HepG2 (cell line): ENCODE measurements around the gene FAHD1. TPM values are rescaled to one million over a fixed set of nuclear protein-coding genes. Genes with fewer than 3 reads are reported as not detected.

Source experiments
- ATAC-seq: fragments of 200-7000 bp; cut with Tn5 transposase; 3 replicates; pipeline ENCODE4 v1.9.1; 2020; ENCODE audit warnings: mild to moderate bottlenecking, moderate library complexity
- BruUV-seq: library from RNA; stranded (reverse); fragments of 400-500 nt; replicated peaks from 2 replicates; lab custom pipeline; 2021; lab: Mats Ljungman, UMichigan
- CTCF ChIA-PET: fragments of 300-600 bp; formaldehyde crosslinking; extraction: SDS; loops from one replicate; lab custom pipeline; 2021; ENCODE audit warnings: low total read pairs, inconsistent platforms, low intra/inter-chr PET ratio; lab: Yijun Ruan, JAX
- POLR2A ChIA-PET: fragments of 350-600 bp; sonication (Branson Sonifier 250); formaldehyde crosslinking; loops from one replicate; lab custom pipeline; 2020; ENCODE audit warnings: antibody characterized with exemption, inconsistent platforms; lab: Yijun Ruan, JAX
- DNase-seq: peaks from one replicate; pipeline ENCODE4 v3.0.0-alpha.2; 2015; ENCODE audit warnings: low spot score
- FAIRE-seq: peaks from 3 replicates; lab custom pipeline; 2011; peaks lifted over from hg19 to GRCh38; lab: Jason Lieb, UNC
- H2AFZ ChIP-seq: one replicate; pipeline ENCODE4 v1.6.1; 2011; ENCODE audit warnings: low read length, inconsistent platforms
- H3K27ac ChIP-seq: fragments of 300-600 bp; 3 replicates; pipeline ENCODE4 v1.8.0; 2011; ENCODE audit warnings: mixed run types, mild to moderate bottlenecking, mixed read lengths, low read length, inconsistent platforms; ENCODE audit not compliant: insufficient read depth; ENCODE audit errors: extremely low read length
- H3K27me3 ChIP-seq, 2 experiments: fragments of 200-600 bp in 1 of 2; 2 replicates in 1 of 2; 3 replicates in 1 of 2; pipeline versions ENCODE4 v1.6.0 to v1.8.0; 2011; ENCODE audit warnings: low read length in 2 of 2, mild to moderate bottlenecking in 2 of 2, moderate library complexity in 2 of 2, inconsistent platforms in 1 of 2; ENCODE audit not compliant: insufficient read depth in 2 of 2, control insufficient read depth in 1 of 2
- H3K36me3 ChIP-seq, 2 experiments: fragments of 200-600 bp in 1 of 2; replicated peaks in 1 of 2; 2 replicates in 1 of 2; 3 replicates in 1 of 2; pipeline versions ENCODE4 v1.5.1 to v1.8.0; 2011; ENCODE audit warnings: low read length in 2 of 2, inconsistent platforms in 1 of 2; ENCODE audit not compliant: insufficient read depth in 2 of 2, control insufficient read depth in 1 of 2
- H3K4me1 ChIP-seq: 2 replicates; pipeline ENCODE4 v1.5.1; 2012; ENCODE audit warnings: low read length, inconsistent platforms; ENCODE audit not compliant: insufficient read depth
- H3K4me2 ChIP-seq: 2 replicates; pipeline ENCODE4 v1.6.0; 2011; ENCODE audit warnings: low read depth, low read length, inconsistent platforms
- H3K4me3 ChIP-seq, 3 experiments: fragments of 200-600 bp in 1 of 3; sonication (generic), shearing (Covaris generic) in 1 of 3; replicated peaks in 1 of 3; 2 replicates each; pipeline ENCODE4 v1.5.1; 2011 to 2016; ENCODE audit warnings: low read length in 3 of 3, inconsistent platforms in 2 of 3, low read depth in 2 of 3, mild to moderate bottlenecking in 2 of 3, control low read depth in 1 of 3, mixed read lengths in 1 of 3; ENCODE audit not compliant: insufficient read depth in 1 of 3
- H3K79me2 ChIP-seq: one replicate; pipeline ENCODE4 v1.6.1; 2011; ENCODE audit warnings: low read length, inconsistent platforms; ENCODE audit not compliant: insufficient read depth
- H3K9ac ChIP-seq: 2 replicates; pipeline ENCODE4 v1.6.0; 2011; ENCODE audit warnings: mild to moderate bottlenecking, low read depth, low read length, inconsistent platforms; ENCODE audit not compliant: insufficient read depth
- H3K9me3 ChIP-seq: 2 replicates; pipeline ENCODE4 v1.5.1; 2012; ENCODE audit warnings: mild to moderate bottlenecking, low read length
- H4K20me1 ChIP-seq: 2 replicates; pipeline ENCODE4 v1.6.0; 2011; ENCODE audit warnings: inconsistent platforms, mild to moderate bottlenecking, low read length, moderate library complexity; ENCODE audit not compliant: insufficient read depth
- DPF2 ChIP-seq: sonication (generic); formaldehyde crosslinking; IDR thresholded peaks from 2 replicates; pipeline ENCODE4 v1.4.0; 2020; ENCODE audit warnings: mild to moderate bottlenecking, low read depth, missing genetic modification reagents, borderline replicate concordance
- FUBP1 ChIP-seq: sonication (generic); formaldehyde crosslinking; IDR thresholded peaks from 2 replicates; pipeline ENCODE4 v1.5.1; 2020; ENCODE audit warnings: missing genetic modification reagents, mild to moderate bottlenecking, borderline replicate concordance
- KAT7 ChIP-seq: IDR thresholded peaks from 2 replicates; pipeline ENCODE4 v1.6.1; 2018; ENCODE audit warnings: borderline replicate concordance, missing compliant biosample characterization
- NCOA1 ChIP-seq: sonication (generic); formaldehyde crosslinking; IDR thresholded peaks from 2 replicates; pipeline ENCODE4 v1.9.0; 2021; ENCODE audit warnings: missing genetic modification reagents
- NONO ChIP-seq, 2 experiments: fragments of 450-650 bp in 1 of 2; sonication (generic) in 1 of 2; formaldehyde crosslinking in 1 of 2; IDR thresholded peaks in 1 of 2; conservative IDR thresholded peaks in 1 of 2; 2 replicates each; pipeline versions ENCODE4 v1.6.1 to v1.8.0; 2017 to 2022; ENCODE audit warnings: mild to moderate bottlenecking in 1 of 2, missing genetic modification reagents in 1 of 2, moderate library complexity in 1 of 2
- SMYD3 ChIP-seq: sonication (generic); formaldehyde crosslinking; IDR thresholded peaks from 2 replicates; pipeline ENCODE4 v1.8.1; 2023; ENCODE audit warnings: mild to moderate bottlenecking, missing genetic modification reagents
- SP2 ChIP-seq: sonication (generic); formaldehyde crosslinking; IDR thresholded peaks from 2 replicates; pipeline ENCODE4 v1.5.1; 2020; ENCODE audit warnings: mild to moderate bottlenecking, missing genetic modification reagents
- THAP7 ChIP-seq: sonication (generic); formaldehyde crosslinking; IDR thresholded peaks from 2 replicates; pipeline ENCODE4 v1.8.1; 2023; ENCODE audit warnings: mild to moderate bottlenecking, missing genetic modification reagents
- ZNF205 ChIP-seq: IDR thresholded peaks from 2 replicates; pipeline ENCODE4 v1.6.1; 2018; ENCODE audit warnings: missing biosample characterization, missing genetic modification reagents
- ZNF331 ChIP-seq: sonication (generic); formaldehyde crosslinking; IDR thresholded peaks from 2 replicates; pipeline ENCODE4 v1.4.0; 2020; ENCODE audit warnings: missing genetic modification reagents
- ZNF432 ChIP-seq: sonication (generic); formaldehyde crosslinking; IDR thresholded peaks from 2 replicates; pipeline ENCODE4 v1.5.0; 2020; ENCODE audit warnings: missing genetic modification reagents, mild to moderate bottlenecking, borderline replicate concordance
- ZSCAN31 ChIP-seq: sonication (generic); formaldehyde crosslinking; IDR thresholded peaks from 2 replicates; pipeline ENCODE4 v1.5.0; 2020; ENCODE audit warnings: low read depth, mild to moderate bottlenecking, missing genetic modification reagents
- WGBS: methylation state at CpG from one replicate; pipeline ENCODE4 v1.1.6; 2017; ENCODE audit warnings: low lambda C conversion rate; 5-methylcytosine and 5-hydroxymethylcytosine counted together
- in situ Hi-C: cut with HindIII; loops from 2 replicates; pipeline ENCODE4 v1.10.0; 2017; ENCODE audit warnings: low pct_unique_long_range_greater_than_20kb; ENCODE audit not compliant: extremely low pct_ligation_motif_present
- intact Hi-C: fragments of 100-400 bp; cut with micrococcal nuclease; formaldehyde crosslinking; loops from one replicate; pipeline ENCODE4 v1.10.0; 2022; ENCODE audit not compliant: unreplicated experiment
- polyA plus RNA-seq, 8 experiments: library from polyadenylated mRNA; depleted of rRNA in 3 of 8; stranded (reverse) in 7 of 8; unstranded in 1 of 8; fragments of >200 nt; fragmentation: Illumina TruSeq in 4 of 8; extraction: Trizol in 4 of 8; gene quantifications; 2 replicates each; pipeline versions ENCODE4 v1.2.1 to v1.2.3, GENCODE V29; 2011 to 2016; ENCODE audit warnings: low read depth in 4 of 8, missing spikeins in 1 of 8, mixed read lengths in 1 of 8; ENCODE audit not compliant: insufficient read depth in 1 of 8
- total RNA-seq, 5 experiments: library from RNA; depleted of rRNA; stranded (reverse); fragments of >200 nt; fragmentation: Illumina TruSeq; extraction: Trizol; gene quantifications; 2 replicates each; pipeline ENCODE4 v1.2.3, GENCODE V29; 2016; ENCODE audit warnings: low read depth in 1 of 5
- TF ChIP-seq, protein P1 (sequence below): IDR thresholded peaks from 2 replicates; pipeline ENCODE4 v1.6.1; 2016; ENCODE audit warnings: low read depth, borderline replicate concordance
- TF ChIP-seq, protein P2 (sequence below): sonication (generic); formaldehyde crosslinking; IDR thresholded peaks from 2 replicates; pipeline ENCODE4 v1.5.1; 2020; ENCODE audit warnings: mild to moderate bottlenecking, missing genetic modification reagents, borderline replicate concordance
- TF ChIP-seq, protein P3 (sequence below), 2 experiments: IDR thresholded peaks; 2 replicates each; pipeline ENCODE4 v1.6.1; 2011 to 2012; ENCODE audit warnings: low read length in 2 of 2, borderline replicate concordance in 1 of 2, low read depth in 1 of 2, mild to moderate bottlenecking in 1 of 2, moderate library complexity in 1 of 2

Gene FAHD1
- total and polyA plus RNA-seq, 2 of the 13 experiments (the other 11 are each of a cell fraction or from before 2014, with no cell fraction given): 39.0 to 45.3 TPM

DNA sequence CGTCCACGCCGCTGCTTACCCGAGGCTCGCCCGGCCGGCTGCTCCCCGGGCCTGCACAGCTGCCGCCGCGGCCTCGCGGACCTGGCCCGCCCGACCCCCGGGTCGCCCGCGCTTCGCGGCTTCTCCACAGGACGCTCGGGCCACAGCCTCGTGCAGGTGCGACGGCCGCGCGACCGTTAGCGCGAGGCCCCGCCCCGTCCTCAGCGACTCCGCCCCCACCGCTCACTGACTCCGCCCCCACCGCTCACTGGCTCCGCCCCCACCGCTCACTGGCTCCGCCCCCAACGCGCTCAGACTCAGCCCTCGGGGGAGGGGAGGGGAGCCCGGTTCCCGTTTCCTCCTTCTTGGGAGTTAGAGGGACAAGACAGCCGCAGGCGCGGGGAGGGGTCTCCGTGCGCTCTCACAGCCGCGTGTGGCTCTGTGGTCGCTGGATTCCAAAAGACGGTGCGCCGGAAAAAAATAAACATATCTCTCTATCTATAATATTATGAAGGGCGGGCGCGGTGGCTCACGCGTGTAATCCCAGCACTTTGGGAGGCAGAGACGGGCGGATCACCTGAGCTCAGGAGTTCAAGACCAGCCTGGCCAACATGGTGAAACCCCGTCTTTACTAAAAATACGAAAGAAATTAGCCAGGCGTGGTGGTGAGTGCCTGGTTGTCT is 45.1 kb downstream of the FAHD1 start, which contains the start of gene MEIOB:
MEIOB (minus strand) TSS at position 191 of the 662 bp plus-strand sequence. CDS start 3,989 bp downstream, outside the sequence.
- no peaks in the 10 kb centered on the region for H3K79me2 ChIP-seq
- H3K9me3 ChIP-seq: no peaks in the 10 kb centered on the region
- no peak within 1 kb of the TSS for H3K27ac ChIP-seq
- 84% methylated on average over 64 of the region's 68 CpGs for WGBS
- ChIA-PET CTCF (no interaction called here), POLR2A (no interaction called here)
- BruUV-seq: no TSS peak
- intact Hi-C loops: no loop called here
- ATAC-seq: no peak
- no peak for DNase-seq
- H3K36me3 ChIP-seq: no peaks in the 10 kb centered on the region
- peaks cover 23% of the 10 kb centered on the region for H3K4me1 ChIP-seq
- peak within 1 kb of the TSS; percentile 48 for H3K4me2 ChIP-seq
- TF ChIP-seq FUBP1 (CRISPR knock-in tag) (no peak), NCOA1 (no peak), THAP7 (CRISPR knock-in tag) (no peak), DPF2 (CRISPR knock-in tag) (no peak), ZNF432 (CRISPR knock-in tag) (no peak), KAT7 (no peak), ZNF205 (CRISPR knock-in tag) (no peak), SMYD3 (CRISPR knock-in tag) (no peak), NONO (IDR thresholded peaks at IDR 0.05) (no peak), NONO (CRISPR knock-in tag; conservative IDR thresholded peaks at IDR 0.05) (no peak), ZSCAN31 (CRISPR knock-in tag) (no peak), ZNF331 (CRISPR knock-in tag) (no peak), SP2 (CRISPR knock-in tag) (no peak)
- TF ChIP-seq, protein P1, sequence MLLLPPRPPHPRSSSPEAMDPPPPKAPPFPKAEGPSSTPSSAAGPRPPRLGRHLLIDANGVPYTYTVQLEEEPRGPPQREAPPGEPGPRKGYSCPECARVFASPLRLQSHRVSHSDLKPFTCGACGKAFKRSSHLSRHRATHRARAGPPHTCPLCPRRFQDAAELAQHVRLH (CRISPR knock-in tag): no peak
- TF ChIP-seq, protein P2, sequence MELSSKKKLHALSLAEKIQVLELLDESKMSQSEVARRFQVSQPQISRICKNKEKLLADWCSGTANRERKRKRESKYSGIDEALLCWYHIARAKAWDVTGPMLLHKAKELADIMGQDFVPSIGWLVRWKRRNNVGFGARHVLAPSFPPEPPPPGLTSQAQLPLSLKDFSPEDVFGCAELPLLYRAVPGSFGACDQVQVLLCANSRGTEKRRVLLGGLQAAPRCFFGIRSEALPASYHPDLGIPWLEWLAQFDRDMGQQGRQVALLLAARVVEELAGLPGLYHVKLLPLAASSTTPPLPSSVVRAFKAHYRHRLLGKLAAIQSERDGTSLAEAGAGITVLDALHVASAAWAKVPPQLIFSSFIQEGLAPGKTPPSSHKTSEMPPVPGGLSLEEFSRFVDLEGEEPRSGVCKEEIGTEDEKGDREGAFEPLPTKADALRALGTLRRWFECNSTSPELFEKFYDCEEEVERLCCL (CRISPR knock-in tag): no peak
- TF ChIP-seq, protein P3, sequence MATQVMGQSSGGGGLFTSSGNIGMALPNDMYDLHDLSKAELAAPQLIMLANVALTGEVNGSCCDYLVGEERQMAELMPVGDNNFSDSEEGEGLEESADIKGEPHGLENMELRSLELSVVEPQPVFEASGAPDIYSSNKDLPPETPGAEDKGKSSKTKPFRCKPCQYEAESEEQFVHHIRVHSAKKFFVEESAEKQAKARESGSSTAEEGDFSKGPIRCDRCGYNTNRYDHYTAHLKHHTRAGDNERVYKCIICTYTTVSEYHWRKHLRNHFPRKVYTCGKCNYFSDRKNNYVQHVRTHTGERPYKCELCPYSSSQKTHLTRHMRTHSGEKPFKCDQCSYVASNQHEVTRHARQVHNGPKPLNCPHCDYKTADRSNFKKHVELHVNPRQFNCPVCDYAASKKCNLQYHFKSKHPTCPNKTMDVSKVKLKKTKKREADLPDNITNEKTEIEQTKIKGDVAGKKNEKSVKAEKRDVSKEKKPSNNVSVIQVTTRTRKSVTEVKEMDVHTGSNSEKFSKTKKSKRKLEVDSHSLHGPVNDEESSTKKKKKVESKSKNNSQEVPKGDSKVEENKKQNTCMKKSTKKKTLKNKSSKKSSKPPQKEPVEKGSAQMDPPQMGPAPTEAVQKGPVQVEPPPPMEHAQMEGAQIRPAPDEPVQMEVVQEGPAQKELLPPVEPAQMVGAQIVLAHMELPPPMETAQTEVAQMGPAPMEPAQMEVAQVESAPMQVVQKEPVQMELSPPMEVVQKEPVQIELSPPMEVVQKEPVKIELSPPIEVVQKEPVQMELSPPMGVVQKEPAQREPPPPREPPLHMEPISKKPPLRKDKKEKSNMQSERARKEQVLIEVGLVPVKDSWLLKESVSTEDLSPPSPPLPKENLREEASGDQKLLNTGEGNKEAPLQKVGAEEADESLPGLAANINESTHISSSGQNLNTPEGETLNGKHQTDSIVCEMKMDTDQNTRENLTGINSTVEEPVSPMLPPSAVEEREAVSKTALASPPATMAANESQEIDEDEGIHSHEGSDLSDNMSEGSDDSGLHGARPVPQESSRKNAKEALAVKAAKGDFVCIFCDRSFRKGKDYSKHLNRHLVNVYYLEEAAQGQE (IDR thresholded peaks at IDR 0.05; ENCODE audit: borderline replicate concordance in 1 of 2, low read depth in 1 of 2, low read length in 2 of 2): no peak
- H3K4me3 ChIP-seq: no peak within 1 kb of the TSS
- in situ Hi-C loops: no loop called here
- peaks cover 0 to under 1% of the 10 kb centered on the region in 2 experiments; a peak in 2 of 5 replicates for H3K27me3 ChIP-seq
- H3K9ac ChIP-seq: no peak within 1 kb of the TSS
- no peak for FAIRE-seq
- no peak within 1 kb of the TSS for H2AFZ ChIP-seq
- no peaks in the 10 kb centered on the region for H4K20me1 ChIP-seq
